GM12878 (cell line): ENCODE results near the gene LRCH3. TPM values are rescaled to one million over a fixed set of nuclear protein-coding genes. Genes with fewer than 3 reads are reported as not detected.

ENCODE experiments used
- ASH2L ChIP-seq: fragments of 300-600, 200-600 bp; sonication (generic); IDR thresholded peaks from 2 replicates; pipeline ENCODE4 v1.6.1; 2017; ENCODE audit warnings: low read depth, mild to moderate bottlenecking, borderline replicate concordance
- BACH1 ChIP-seq: fragments of 450-650 bp; IDR thresholded peaks from 2 replicates; pipeline ENCODE4 v1.6.1; 2017; ENCODE audit warnings: mild to moderate bottlenecking, borderline replicate concordance
- BCL11A ChIP-seq: IDR thresholded peaks from 2 replicates; pipeline ENCODE4 v1.6.1; 2011; ENCODE audit warnings: low read depth, low read length
- BHLHE40 ChIP-seq, 2 experiments: fragments of 450-650 bp in 1 of 2; IDR thresholded peaks; 2 replicates each; pipeline ENCODE4 v1.6.1; 2011 to 2017; ENCODE audit warnings: low read depth in 2 of 2, borderline replicate concordance in 1 of 2, improper control_type of control experiment in 1 of 2, low read length in 1 of 2, mild to moderate bottlenecking in 1 of 2
- CBFB ChIP-seq: IDR thresholded peaks from 2 replicates; pipeline ENCODE4 v1.6.1; 2016; ENCODE audit warnings: antibody characterized with exemption, low read depth
- CHD1 ChIP-seq: IDR thresholded peaks from 2 replicates; pipeline ENCODE4 v1.6.1; 2012; ENCODE audit warnings: low read depth, low read length, improper control_type of control experiment
- CREB1 ChIP-seq: IDR thresholded peaks from 2 replicates; pipeline ENCODE4 v1.6.1; 2012; ENCODE audit warnings: low read depth, mild to moderate bottlenecking, inconsistent platforms
- E2F4 ChIP-seq: IDR thresholded peaks from 2 replicates; pipeline ENCODE4 v1.6.1; 2012; ENCODE audit warnings: low read depth, low read length, improper control_type of control experiment
- GATAD2B ChIP-seq: fragments of 450-650 bp; conservative IDR thresholded peaks from 2 replicates; pipeline ENCODE4 v1.6.1; 2017; ENCODE audit warnings: low read depth, mild to moderate bottlenecking, moderate library complexity
- HCFC1 ChIP-seq: fragments of 150-350 bp; IDR thresholded peaks from 2 replicates; pipeline ENCODE4 v1.6.1; 2014; ENCODE audit warnings: low read length
- HDGF ChIP-seq: fragments of 450-650 bp; IDR thresholded peaks from 2 replicates; pipeline ENCODE4 v1.6.1; 2016; ENCODE audit warnings: antibody characterized with exemption
- IRF4 ChIP-seq: IDR thresholded peaks from 2 replicates; pipeline ENCODE4 v1.6.1; 2011; ENCODE audit warnings: low read depth, low read length
- LARP7 ChIP-seq: fragments of 450-650 bp; IDR thresholded peaks from 2 replicates; pipeline ENCODE4 v1.6.1; 2017; ENCODE audit warnings: mild to moderate bottlenecking
- MAX ChIP-seq: IDR thresholded peaks from 2 replicates; pipeline ENCODE4 v1.6.1; 2012; ENCODE audit warnings: low read depth, low read length, improper control_type of control experiment
- MEF2A ChIP-seq: IDR thresholded peaks from 2 replicates; pipeline ENCODE4 v1.6.1; 2011; ENCODE audit warnings: low read depth, mild to moderate bottlenecking, low read length, moderate library complexity; ENCODE audit not compliant: insufficient read depth
- NR2F1 ChIP-seq: fragments of 450-650 bp; conservative IDR thresholded peaks from 2 replicates; pipeline ENCODE4 v1.6.1; 2017; ENCODE audit warnings: mild to moderate bottlenecking
- PAX5 ChIP-seq: IDR thresholded peaks from 2 replicates; pipeline ENCODE4 v1.6.1; 2011; ENCODE audit warnings: low read depth, low read length, borderline replicate concordance
- PKNOX1 ChIP-seq: fragments of 450-650 bp; IDR thresholded peaks from 2 replicates; pipeline ENCODE4 v1.6.1; 2016; ENCODE audit warnings: mild to moderate bottlenecking
- POLR2AphosphoS2 ChIP-seq: IDR thresholded peaks from 2 replicates; pipeline ENCODE4 v1.6.1; 2011; ENCODE audit warnings: low read depth, mild to moderate bottlenecking, low read length, improper control_type of control experiment, moderate library complexity
- POLR2AphosphoS5 ChIP-seq: IDR thresholded peaks from 2 replicates; pipeline ENCODE4 v1.6.1; 2011; ENCODE audit warnings: mild to moderate bottlenecking, low read length, inconsistent platforms
- RBBP5 ChIP-seq: fragments of 200-600 bp; sonication (generic); conservative IDR thresholded peaks from 2 replicates; pipeline ENCODE4 v1.6.1; 2016
- RFX5 ChIP-seq: IDR thresholded peaks from 2 replicates; pipeline ENCODE4 v1.6.1; 2011; ENCODE audit warnings: low read depth, low read length, improper control_type of control experiment
- SIN3A ChIP-seq: IDR thresholded peaks from 2 replicates; pipeline ENCODE4 v1.6.1; 2012; ENCODE audit warnings: low read depth, low read length, improper control_type of control experiment
- SMAD5 ChIP-seq: IDR thresholded peaks from 2 replicates; pipeline ENCODE4 v1.6.1; 2016; ENCODE audit warnings: antibody characterized with exemption, low read depth
- SMC3 ChIP-seq: IDR thresholded peaks from 2 replicates; pipeline ENCODE4 v1.6.1; 2011; ENCODE audit warnings: low read length, improper control_type of control experiment, borderline replicate concordance
- SPI1 ChIP-seq: IDR thresholded peaks from 2 replicates; pipeline ENCODE4 v1.6.1; 2011; ENCODE audit warnings: low read depth, mild to moderate bottlenecking, low read length, moderate library complexity, borderline replicate concordance; ENCODE audit not compliant: insufficient read depth
- SRF ChIP-seq, 2 experiments: IDR thresholded peaks; 2 replicates each; pipeline ENCODE4 v1.6.1; 2011; ENCODE audit warnings: low read depth in 2 of 2, low read length in 2 of 2, mild to moderate bottlenecking in 1 of 2, moderate library complexity in 1 of 2
- TAF1 ChIP-seq: IDR thresholded peaks from 2 replicates; pipeline ENCODE4 v1.6.1; 2011; ENCODE audit warnings: mild to moderate bottlenecking, low read depth, low read length, borderline replicate concordance
- TCF12 ChIP-seq: IDR thresholded peaks from 2 replicates; pipeline ENCODE4 v1.6.1; 2011; ENCODE audit warnings: low read depth, mild to moderate bottlenecking, low read length
- ZBED1 ChIP-seq: IDR thresholded peaks from 2 replicates; pipeline ENCODE4 v1.6.1; 2016; ENCODE audit warnings: borderline replicate concordance
- polyA plus RNA-seq, 11 experiments: library from polyadenylated mRNA; depleted of rRNA in 4 of 11; unstranded in 6 of 11; stranded (reverse) in 5 of 11; fragments of >200 nt; fragmentation: Nextera tagmentation in 4 of 11; fragmentation: Illumina TruSeq in 1 of 11; extraction: Ambion mirVana in 4 of 11; extraction: Trizol in 1 of 11; gene quantifications; 1 replicate in 1 of 11; 2 replicates in 10 of 11; pipeline versions ENCODE4 v1.2.1 to v1.2.3, GENCODE V29; 2011 to 2016; ENCODE audit warnings: inconsistent platforms in 2 of 11, missing spikeins in 2 of 11, low read depth in 1 of 11
- total RNA-seq, 4 experiments: library from RNA; depleted of rRNA in 3 of 4; stranded (reverse); fragments of >200 nt in 3 of 4; fragmentation: Illumina TruSeq in 1 of 4; extraction: Trizol in 1 of 4; gene quantifications; 2 replicates each; pipeline versions ENCODE4 v1.2.1 to v1.2.3, GENCODE V29; 2013 to 2021

Gene LRCH3
- total and polyA plus RNA-seq, 10 of the 15 experiments (the other 5 are each of a cell fraction or from before 2014, with no cell fraction given) = 3.9 to 136 (median 40.6) TPM

GRCh38 chr3:197791113-197791891 lies at the start of gene LRCH3 (continued):
- TF ChIP-seq PAX5 (peak; percentile 92), POLR2AphosphoS5 (peak; percentile 71; the same call in 1 of the 2 replicates), SIN3A (peak; percentile 49; the same call in 1 of the 2 replicates), PKNOX1 (peak; percentile 86), CBFB (0 out of 2 replicates have a peak, but pooled peaks have one; percentile 56), SRF (IDR thresholded peaks at IDR 0.05; ENCODE audit: low read depth in 2 of 2, low read length in 2 of 2) (0 out of 4 replicates have a peak, but pooled peaks of 1 of the 2 experiments have one; percentile 0), BHLHE40 (IDR thresholded peaks at IDR 0.05; ENCODE audit: borderline replicate concordance in 1 of 2, low read depth in 2 of 2, low read length in 1 of 2) (peak; percentile 43 to 71; a peak in 2 of 4 replicates), HCFC1 (peak; percentile 38), LARP7 (peak; percentile 80), SMAD5 (peak; percentile 86), TCF12 (peak; percentile 26; the same call in 1 of the 2 replicates), MAX (0 out of 2 replicates have a peak, but pooled peaks have one; percentile 33), MEF2A (0 out of 2 replicates have a peak, but pooled peaks have one; percentile 8), BACH1 (peak; percentile 88), ASH2L (0 out of 2 replicates have a peak, but pooled peaks have one; percentile 6), IRF4 (no peak), POLR2AphosphoS2 (peak; percentile 91), CHD1 (peak; percentile 54; the same call in 1 of the 2 replicates), BCL11A (0 out of 2 replicates have a peak, but pooled peaks have one; percentile 29), TAF1 (peak; percentile 95), RBBP5 (0 out of 2 replicates have a peak, but pooled peaks have one; percentile 40), HDGF (peak; percentile 70; the same call in 1 of the 2 replicates), RFX5 (peak; percentile 51; the same call in 1 of the 2 replicates), NR2F1 (peak; percentile 62; the same call in 1 of the 2 replicates), ZBED1 (peak; percentile 65; the same call in 1 of the 2 replicates), CREB1 (0 out of 2 replicates have a peak, but pooled peaks have one; percentile 53), SPI1 (no peak), E2F4 (0 out of 2 replicates have a peak, but pooled peaks have one; percentile 10), SMC3 (peak; percentile 8; the same call in 1 of the 2 replicates), GATAD2B (peak; percentile 94)
